Hematopoietic multipotent progenitor cell (in vitro differentiated cells): ENCODE measurements around the gene PRRX1. TPM values are rescaled to one million over a fixed set of nuclear protein-coding genes. Genes with fewer than 3 reads are reported as not detected.

ENCODE experiments used
- DNase-seq, 3 donors: peaks; one replicate each; pipeline ENCODE4 v3.0.0-alpha.2; 2011 to 2015; ENCODE audit warnings: low read depth in 2 of 3, low spot score in 2 of 3
- total RNA-seq: library from RNA; depleted of rRNA; stranded (reverse); fragments of >200 nt; gene quantifications from one replicate; pipeline ENCODE4 v1.2.3, GENCODE V29; 2012

The PRRX1 gene
- total RNA-seq, 1 donor = not detected

DNA sequence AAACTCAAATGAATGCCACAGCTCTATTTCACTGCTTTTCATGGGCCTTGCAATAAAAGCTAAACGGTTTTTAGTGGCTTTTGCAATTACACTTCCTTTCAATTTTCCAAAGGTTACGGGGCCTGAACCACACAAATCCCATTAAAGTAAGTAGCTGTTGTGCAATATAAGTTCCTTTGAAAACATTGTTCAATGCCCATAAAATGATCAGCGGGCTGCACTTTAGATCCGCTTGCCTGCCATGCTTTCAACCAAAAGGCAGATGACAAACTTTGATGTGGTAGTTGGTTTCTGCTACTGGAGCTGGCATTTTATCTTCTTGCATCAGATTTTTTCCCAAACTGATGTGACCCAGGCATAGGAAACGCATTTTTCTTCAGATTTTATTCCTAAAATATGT lies 50.2 kb downstream of the PRRX1 start:
- no peak for DNase-seq

DNA sequence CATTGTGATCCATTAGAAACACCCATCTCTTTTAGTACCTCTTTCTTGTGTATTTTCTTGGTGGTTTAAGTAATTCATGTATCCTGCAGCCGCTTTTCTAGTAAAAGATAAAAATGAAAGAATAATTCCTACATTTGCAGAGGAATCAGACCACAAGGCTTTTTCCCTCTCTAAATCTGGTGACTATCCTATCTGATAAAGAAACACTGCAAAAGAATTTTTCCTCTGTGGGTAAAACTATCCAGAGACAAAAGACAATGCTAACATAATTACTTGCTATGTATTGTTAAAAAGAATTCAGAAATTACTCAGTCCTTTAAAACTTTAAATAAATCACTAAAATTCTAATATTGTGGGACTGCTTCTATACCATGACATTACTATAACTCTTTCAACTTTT lies 51.0 kb downstream of the PRRX1 start:
- DNase-seq = no peak

DNA sequence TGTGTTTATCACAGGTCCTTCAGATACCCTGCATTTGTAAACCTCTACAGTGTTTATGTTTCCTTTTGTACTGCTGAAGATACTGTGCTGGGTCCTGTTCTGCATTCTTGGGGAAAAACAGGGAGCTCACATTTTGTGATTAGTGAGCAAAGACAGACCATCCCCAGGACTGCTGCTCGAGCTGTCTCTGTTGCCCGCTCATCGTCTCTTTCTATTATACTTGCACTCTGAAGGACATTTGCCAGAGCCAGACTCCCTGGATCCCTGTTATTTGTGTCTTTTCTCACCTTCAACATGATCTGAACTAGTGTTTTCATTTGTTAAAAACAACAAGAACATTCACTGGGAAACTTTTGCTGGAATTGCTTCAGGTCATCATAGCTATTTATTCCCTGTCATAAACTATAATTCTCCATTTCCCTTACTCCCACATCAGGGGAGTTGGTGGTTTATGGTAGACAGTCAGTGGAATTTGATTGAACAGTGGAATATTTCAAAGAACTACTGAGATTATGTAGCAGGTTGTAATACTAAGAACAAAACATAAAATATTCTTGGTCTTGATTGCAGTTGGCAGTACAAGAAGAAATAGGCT lies 53.0 kb downstream of the PRRX1 start:
- no peak for DNase-seq

DNA sequence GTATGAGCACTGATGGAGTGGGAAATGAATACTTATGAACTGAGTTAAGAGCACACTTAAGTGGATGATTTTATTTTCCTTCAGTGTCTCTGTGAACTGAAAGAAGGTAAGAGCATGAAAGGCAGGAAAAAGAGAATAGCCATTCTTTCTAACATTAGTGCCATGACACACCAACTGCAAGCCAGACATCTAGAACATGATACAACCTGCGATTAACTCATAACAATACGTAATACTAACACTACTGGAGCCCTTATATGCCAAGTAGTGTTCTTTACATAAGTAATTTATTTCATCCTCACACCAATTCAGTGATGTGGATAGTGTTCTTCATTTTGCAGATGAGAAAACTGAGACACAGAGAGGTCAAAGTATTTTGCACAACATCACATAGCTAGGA lies 56.7 kb downstream of the PRRX1 start:
- DNase-seq = no peak

DNA sequence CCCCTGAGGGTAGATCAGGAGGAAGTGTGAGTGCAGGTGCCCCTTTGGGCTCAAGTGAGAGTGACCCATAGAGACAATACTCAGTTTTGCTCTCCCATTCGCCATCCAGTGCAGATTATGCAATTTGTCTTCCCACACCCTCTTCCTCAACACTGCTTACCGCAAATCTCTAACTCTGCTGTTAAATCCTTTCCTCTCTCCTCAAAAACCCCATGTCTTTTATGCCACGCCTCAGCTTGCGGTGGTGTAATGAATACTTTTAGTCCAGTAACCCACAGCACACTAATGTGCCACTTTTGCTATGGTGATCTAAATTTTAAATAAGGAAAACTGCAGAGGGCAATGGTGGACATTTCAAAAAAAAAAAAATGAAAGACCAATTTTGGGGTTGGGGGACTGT lies 57.7 kb downstream of the PRRX1 start:
- DNase-seq = no peak

DNA sequence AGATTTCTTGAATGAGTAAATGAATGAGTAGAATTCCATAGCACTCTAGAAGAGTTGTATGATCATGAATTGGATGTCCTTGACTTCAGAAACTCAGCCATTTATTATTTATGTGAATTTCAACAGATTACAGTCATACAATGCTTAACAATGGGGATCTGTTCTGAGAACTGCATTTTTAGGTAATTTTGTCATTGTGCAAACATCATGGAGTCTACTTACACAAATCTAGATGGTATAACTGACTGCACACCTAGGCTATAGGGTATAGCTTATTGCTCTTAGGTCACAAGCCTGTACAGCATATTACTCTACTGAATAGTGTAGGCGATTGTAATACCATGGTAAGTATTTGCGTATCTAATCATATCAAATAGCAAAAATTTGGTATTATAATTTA lies 59.6 kb downstream of the PRRX1 start:
- DNase-seq = no peak

DNA sequence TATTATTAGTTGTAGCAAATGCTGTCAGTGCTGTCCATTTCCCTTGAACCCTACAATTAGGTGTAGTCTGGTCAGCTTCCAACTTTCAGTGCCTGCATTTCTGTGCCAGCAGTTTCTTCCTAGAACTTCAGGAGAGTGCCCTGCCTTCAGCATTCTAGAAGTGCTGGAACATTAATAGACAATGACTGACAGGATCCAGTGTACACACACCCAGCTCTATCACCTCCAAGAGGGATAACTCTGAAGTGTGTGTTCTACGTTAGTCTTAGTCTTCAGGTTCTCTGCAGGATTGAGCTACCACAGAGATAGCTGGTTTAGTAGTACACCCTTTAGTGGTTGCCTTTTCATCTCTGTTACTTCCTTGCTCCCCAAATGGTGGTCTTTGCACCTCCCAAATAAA lies 61.4 kb downstream of the PRRX1 start:
- DNase-seq = no peak

DNA sequence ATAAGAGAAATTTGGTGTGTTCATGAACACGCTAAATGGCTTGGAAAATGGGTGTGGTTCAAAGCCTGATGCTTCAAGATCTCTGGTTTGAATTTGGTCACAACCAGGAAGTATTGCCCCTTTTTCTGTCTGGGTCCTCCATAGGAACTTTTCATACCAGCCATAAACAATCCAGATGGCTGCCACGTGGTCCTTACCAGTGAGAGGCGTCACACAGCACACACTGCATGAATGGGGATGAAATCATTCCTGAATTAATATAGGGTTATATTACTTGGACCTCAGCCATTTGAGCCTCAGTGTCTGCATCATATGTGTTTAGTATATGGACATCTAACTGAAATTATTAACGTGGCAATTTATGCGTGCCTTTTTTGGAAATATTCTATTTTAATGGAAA lies 64.0 kb downstream of the PRRX1 start:
- no peak for DNase-seq

DNA sequence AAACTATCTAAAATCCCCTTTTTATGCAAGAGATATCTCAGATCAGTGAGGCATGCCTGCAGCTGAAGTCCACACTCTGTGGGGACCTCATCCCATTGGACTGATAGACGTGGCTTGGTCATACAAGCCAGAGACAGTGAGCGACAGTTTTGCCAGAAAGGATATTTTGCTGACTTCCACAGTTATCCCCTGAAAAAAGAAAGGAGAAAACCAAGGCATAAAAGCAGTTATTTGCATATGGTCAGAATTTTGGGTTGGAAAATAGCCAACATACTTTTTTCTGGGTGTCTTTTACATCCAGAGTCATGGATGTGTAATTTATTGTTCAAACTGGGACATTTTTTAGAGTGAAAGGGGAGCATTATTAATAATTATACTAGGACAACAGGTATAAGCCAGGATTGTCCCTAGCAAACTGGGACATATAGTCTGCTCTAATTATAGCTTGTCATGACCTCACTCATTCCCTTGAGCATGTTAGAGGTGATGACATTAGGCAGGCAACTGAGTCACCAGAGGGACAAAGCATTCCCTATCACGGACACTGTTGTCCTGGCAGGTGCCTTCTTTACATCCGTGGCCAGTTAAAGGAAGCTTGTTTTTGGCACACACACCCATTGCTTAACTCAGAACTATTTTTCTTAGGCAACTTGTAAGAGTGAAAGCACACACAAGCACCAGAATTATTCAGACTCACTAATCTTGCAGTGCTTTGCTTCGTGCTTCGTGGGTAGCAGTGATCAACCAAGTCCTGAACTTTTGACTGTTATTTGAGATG lies 65.5 kb downstream of the PRRX1 start:
- no peak for DNase-seq

DNA sequence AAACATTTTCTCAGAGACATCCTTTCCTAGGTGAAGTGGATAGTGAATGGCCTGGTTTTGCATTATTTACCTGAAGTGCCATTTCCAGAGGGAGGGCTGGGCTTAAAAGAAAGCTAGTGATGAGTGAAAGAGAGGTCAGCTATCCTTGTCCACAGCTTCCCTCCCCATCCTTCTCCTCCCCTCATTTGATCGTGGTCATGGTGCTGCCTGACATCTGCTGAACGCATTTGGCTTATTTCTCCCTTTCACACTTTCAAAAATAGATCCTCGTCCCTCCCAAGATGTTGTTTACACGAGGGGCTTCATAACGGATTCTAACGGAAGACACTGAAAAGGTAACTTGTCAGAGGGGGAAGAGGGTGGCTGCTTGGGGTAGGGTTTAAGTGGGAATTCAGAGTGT lies 66.1 kb downstream of the PRRX1 start:
- DNase-seq = no peak

DNA sequence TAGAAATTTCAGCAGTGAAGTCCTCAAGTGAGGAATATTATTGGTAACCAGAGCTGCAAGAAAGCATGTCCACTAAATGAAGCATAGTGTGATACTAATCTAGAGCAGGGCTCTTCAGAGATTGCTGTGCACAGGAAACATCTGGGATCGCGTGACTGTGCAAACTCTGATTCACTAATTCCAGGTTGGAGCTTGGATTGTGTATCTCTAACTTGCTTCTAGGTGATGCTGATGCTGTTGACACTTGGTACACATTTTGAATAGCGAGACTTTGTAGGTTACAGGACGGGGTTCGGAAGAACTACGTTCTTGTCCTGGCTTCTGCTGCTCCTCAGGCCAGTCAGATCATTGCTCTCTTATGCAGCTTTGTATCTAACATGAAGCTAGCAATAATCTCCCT lies 66.5 kb downstream of the PRRX1 start:
- no peak for DNase-seq

DNA sequence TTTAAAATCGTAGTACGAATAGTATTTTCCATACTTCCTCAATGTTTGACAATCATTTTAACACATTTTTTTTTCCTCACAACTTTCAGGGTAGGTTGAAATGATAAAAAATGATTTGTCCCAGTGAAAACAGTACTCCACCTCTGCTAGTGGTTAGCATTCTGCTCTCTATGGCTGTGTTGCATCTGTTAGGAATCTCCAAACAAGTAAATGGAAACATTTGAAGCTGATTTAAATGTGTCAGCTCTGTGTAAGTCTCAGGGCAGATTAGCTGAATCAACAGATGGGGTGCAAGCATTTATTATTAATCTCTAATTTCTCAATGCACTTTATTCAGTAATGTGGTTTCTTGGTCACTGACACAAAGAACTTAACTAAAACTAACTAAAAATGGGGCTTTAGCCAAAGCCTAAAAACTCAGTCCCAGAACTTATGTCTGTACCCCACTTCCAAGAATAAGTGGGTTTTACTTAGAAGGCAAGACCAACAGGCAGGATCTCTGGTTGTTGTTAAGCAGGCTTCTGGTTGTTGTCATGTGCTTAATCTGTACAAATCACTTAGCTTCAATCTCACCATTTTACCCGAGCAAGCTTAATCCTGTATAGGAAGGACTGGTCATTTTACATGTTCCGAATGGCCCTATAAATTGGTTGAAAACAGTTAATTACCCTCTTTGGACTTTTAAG lies 67.8 kb downstream of the PRRX1 start:
- no peak for DNase-seq

DNA sequence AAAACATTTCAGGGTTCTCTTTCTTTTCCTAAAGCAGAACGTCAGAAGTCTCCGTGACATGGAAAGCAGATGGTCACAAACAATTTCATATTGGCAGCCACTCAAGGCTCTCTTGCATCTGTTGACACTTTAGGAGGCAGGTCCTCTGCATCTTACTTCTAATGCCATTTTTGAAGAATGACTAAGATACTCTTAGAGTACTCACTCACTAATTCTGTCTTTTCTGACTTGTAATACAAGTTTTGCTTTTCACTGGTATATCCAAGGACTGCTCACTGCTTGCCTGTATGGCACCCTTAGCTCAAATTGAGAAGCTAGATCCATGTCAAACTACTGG lies 68.3 kb downstream of the PRRX1 start:
- DNase-seq = no peak

DNA sequence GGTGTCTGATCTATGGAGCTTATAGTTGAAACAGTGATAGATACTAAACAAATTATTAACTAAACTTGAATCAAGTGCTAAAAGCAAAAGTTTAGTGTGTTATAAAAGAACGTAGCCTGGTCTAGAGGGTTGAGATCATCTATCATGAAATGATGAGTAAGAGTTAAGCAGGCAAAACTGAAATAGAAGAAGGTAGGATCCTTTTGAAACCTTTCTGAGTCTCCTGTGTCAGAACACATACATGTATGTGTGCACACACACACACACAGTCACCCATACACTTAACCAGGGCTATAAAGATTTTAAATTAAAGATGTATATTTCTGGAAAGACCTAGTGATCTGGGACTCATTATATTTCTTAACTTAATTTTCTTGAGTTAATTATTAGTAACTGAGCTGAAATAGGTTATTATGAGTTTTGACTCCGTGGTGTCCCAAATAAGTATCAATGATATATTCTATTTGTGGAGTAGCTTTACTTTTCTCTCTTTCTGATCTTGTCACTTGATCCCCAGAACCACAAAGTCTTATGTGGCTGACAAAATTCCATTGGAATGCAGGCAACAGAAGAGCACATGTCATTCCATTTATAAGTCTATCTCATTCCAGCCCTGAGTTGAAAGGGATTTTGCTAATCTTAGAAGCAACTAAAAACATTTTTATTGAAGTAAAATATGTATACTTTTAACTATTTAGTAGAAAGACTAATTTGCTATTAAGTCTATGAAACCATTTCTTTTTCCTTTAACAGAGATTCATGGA lies 70.7 kb downstream of the PRRX1 start:
- DNase-seq = no peak

DNA sequence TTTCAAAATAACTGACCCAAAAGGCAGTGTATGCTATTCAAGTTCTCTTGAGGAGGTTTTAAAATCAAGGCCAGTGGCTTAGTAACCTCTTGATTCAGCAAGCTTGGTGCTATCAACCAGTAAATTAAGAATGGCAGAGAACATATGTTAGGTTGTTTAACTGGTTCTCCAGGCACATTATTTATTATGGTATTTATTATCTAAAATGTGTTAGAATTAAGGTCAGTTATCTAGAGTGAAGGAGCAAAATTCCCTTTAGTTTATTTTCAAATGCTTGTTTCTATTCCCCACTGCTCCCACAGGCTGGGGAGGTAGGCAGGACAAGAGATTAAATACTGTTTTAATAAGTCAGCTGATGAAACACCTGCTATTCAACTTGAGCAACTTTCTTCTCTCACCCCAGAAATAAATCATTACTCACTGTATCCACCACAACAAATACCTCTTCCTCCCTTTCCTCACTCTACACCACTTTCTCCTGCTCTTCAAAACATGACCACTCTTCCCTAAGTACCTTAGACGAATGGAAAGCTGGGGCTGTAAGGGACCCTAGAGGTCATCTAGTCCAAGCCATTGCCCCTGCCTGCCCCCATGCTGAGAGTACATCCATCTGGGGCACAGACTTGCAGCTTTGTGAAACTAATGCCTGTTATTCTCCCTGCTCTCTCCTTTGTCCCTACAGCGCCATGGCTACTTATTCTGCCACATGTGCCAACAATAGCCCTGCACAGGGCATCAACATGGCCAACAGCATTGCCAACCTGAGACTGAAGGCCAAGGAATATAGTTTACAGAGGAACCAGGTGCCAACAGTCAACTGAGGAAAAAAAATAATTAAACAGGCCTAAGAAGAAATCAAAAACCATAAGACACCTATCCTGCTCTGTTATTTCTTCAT lies 71.7 kb downstream of the PRRX1 start:
- DNase-seq = no peak

DNA sequence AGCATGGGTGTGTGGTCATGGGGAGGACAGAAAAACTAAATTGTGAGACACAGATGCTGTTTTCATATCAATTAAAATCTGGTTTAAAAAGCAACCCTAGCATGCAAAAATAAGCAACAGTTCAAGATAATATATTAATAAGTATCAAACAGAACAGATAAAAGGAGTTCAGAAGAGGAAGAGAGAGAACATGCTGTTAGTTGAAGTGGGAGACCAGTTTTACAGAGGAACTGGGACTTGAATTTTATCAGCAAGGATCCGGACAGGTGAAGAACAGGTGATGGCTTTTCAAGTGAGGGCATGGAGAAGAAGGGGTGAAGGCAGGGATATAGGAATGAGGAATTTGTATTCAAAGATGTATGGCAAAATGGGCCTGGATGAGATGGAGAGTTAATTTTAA lies 75.9 kb downstream of the PRRX1 start:
- no peak for DNase-seq

DNA sequence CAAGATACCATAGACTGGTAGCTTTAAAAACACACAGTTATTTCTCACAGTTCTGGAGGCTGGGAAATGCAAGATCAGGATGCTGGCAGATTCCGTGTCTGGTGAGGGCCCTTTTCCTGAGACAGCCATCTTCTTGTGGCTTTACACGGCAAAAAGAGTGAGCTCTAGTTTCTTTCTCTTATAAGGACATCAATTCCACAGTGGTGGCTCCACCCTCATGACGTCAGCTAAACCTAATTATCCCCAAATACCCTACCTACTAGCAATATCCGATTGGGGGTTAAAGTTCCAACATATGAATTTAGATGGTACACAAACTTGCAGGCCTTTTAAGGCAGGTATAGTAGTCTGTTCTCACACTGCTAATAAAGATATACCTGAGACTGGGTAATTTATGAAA lies 77.7 kb downstream of the PRRX1 start:
- DNase-seq = no peak

DNA sequence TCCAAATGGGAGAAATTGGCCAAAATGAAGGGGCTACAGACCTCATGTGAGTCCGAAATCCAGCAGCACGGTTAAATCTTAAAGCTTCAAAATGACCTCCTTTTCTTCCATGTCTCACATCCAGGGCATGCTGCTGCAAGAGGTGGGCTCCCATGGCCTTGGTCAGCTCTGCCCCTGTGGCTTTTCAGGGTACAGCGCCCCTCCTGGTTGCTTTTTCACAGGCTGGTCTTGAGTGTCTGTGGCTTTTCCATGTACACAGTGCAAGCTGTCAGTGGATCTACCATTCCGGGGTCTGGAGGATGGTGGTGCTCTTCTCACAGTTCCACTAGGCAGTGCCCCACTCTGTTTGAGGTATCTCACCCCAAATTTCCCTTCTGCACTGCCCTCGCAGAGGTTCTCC lies 78.7 kb downstream of the PRRX1 start:
- no peak for DNase-seq

DNA sequence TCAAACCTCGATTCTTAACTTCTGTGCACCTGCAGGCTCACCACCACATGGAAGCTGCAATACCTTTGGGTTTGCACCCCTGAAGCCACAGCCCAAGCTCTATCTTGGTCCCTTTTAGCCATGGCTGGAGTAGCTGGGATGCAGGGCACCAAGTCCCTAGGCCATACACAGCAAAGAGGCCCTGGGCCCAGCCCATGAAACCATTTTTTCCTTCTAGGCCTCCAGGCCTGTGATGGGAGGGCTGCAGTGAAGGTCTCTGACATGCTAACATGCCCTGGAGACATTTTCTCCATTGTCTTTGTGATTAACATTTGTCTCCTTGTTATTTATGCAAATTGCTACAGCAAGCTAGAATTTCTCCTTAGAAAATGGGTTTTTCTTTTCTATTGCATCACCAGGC lies 79.2 kb downstream of the PRRX1 start:
- no peak for DNase-seq

DNA sequence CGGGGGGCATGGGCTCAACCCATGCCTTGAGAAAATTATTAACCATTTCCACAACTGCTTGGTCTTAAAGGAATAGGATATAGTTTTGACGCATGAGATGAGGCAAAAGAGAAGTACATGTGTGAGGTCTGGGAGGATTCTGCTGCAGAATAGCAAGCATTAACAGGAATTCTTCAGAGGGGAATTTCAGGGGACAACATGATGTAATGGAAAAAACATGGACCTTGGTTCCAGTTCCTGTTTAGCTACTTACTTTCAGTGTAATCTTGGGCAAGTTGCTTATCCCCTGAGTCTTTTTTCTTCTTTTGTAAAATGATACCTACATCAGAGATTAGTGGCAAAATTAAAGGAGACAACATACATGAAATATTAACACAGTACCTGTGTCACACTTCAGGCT lies 85.6 kb downstream of the PRRX1 start:
- no peak for DNase-seq

DNA sequence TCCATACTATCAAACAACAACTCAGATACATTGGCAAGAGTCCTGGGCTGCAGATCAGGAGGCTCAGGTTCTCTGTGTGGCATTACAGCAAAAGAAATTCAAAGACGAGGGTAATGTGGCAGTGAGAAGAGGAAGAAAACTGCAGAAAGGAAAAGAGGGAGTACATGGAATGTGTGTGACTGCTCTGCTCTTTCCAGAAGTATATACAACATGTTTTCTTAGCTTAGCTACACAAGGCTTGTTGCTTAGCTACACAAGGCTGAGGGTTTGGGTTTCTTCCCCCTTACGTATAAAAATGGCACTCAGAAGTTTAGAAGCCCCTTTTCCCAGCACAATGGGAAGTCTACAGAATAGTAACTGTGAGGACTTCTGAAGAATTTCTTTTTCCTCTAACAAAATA lies 86.0 kb downstream of the PRRX1 start:
- no peak for DNase-seq
